HL-60/S4 treated with retinoic acid at 250 ng/mL for 4 days and 3 days (cell line): Measurements from ENCODE around the gene BPIFB1.

ENCODE experiments used
- in situ Hi-C: fragments of 300-500 bp; cut with MboI; formaldehyde crosslinking; loops from 2 replicates; pipeline ENCODE4 v1.7.0; 2022; ENCODE audit warnings: low sequenced_read_pairs

The BPIFB1 gene

GRCh38 chr20:33317424-33318095 is 34.5 kb downstream of the BPIFB1 start:
- in situ Hi-C loops: no loop called here

GRCh38 chr20:33318096-33318429 is 35.0 kb downstream of the BPIFB1 start:
- in situ Hi-C loops: no loop called here

GRCh38 chr20:33320006-33320405 is 37.0 kb downstream of the BPIFB1 start:
- in situ Hi-C loops: no loop called here

GRCh38 chr20:33322456-33322855 is 39.4 kb downstream of the BPIFB1 start:
- in situ Hi-C loops: no loop called here

- in situ Hi-C loops: no loop called here
Observed at GRCh38 chr20:33323236-33323635, 40.2 kb downstream of the BPIFB1 start.

GRCh38 chr20:33325350-33325749 is 42.3 kb downstream of the BPIFB1 start:
- in situ Hi-C loops: no loop called here

- in situ Hi-C loops: no loop called here
Observed at GRCh38 chr20:33328157-33329137, 45.4 kb downstream of the BPIFB1 start.

- in situ Hi-C loops: no loop called here
Observed at GRCh38 chr20:33332905-33333456, 50.0 kb downstream of the BPIFB1 start.

GRCh38 chr20:33333616-33334015 is 50.6 kb downstream of the BPIFB1 start:
- in situ Hi-C loops: no loop called here

- in situ Hi-C loops: no loop called here
Observed at GRCh38 chr20:33334111-33334510, 51.1 kb downstream of the BPIFB1 start.

- in situ Hi-C loops: no loop called here
Observed at GRCh38 chr20:33336375-33336774, 53.4 kb downstream of the BPIFB1 start.

- in situ Hi-C loops: no loop called here
Observed at GRCh38 chr20:33337119-33337518, 54.1 kb downstream of the BPIFB1 start.

GRCh38 chr20:33337531-33338165 is 54.6 kb downstream of the BPIFB1 start:
- in situ Hi-C loops: no loop called here

GRCh38 chr20:33338467-33339258 is 55.6 kb downstream of the BPIFB1 start:
- in situ Hi-C loops: no loop called here

GRCh38 chr20:33339515-33340058 is 56.6 kb downstream of the BPIFB1 start:
- in situ Hi-C loops: no loop called here

GRCh38 chr20:33343521-33343920 is 60.5 kb downstream of the BPIFB1 start:
- in situ Hi-C loops: no loop called here

GRCh38 chr20:33345342-33345741 is 62.3 kb downstream of the BPIFB1 start:
- in situ Hi-C loops: no loop called here

GRCh38 chr20:33348136-33348937 is 65.3 kb downstream of the BPIFB1 start:
- in situ Hi-C loops: no loop called here

- in situ Hi-C loops: no loop called here
Observed at GRCh38 chr20:33349493-33349892, 66.5 kb downstream of the BPIFB1 start.
